HepG2 (cell line): Measurements from ENCODE around the gene SMPD3. TPM values are rescaled to one million over a fixed set of nuclear protein-coding genes. Genes with fewer than 3 reads are reported as not detected.
A peak's percentile ranks its signal among the peaks of the same experiment; 100 is the strongest.

Source experiments
- BRF2 ChIP-seq: sonication (generic); formaldehyde crosslinking; IDR thresholded peaks from 2 replicates; pipeline ENCODE4 v1.8.1; 2022; ENCODE audit warnings: mild to moderate bottlenecking, missing genetic modification reagents
- CREBL2 ChIP-seq: sonication (generic); formaldehyde crosslinking; IDR thresholded peaks from 2 replicates; pipeline ENCODE4 v1.8.1; 2023; ENCODE audit warnings: missing genetic modification reagents, mild to moderate bottlenecking, borderline replicate concordance
- ELF1 ChIP-seq: sonication (generic); formaldehyde crosslinking; IDR thresholded peaks from 2 replicates; pipeline ENCODE4 v1.4.0; 2020; ENCODE audit warnings: missing genetic modification reagents
- HNF4A ChIP-seq: sonication (generic); formaldehyde crosslinking; IDR thresholded peaks from 2 replicates; pipeline ENCODE4 v1.4.0; 2020; ENCODE audit warnings: missing genetic modification reagents
- JUND ChIP-seq: sonication (generic); formaldehyde crosslinking; IDR thresholded peaks from 2 replicates; pipeline ENCODE4 v1.8.0; 2022; ENCODE audit warnings: mild to moderate bottlenecking, missing genetic modification reagents
- KLF13 ChIP-seq: sonication (generic); formaldehyde crosslinking; IDR thresholded peaks from 2 replicates; pipeline ENCODE4 v1.4.0; 2020; ENCODE audit warnings: mild to moderate bottlenecking, missing genetic modification reagents
- MBD4 ChIP-seq: IDR thresholded peaks from 2 replicates; pipeline ENCODE4 v1.6.1; 2012; ENCODE audit warnings: low read length, inconsistent platforms, borderline replicate concordance
- PHF8 ChIP-seq: sonication (generic); formaldehyde crosslinking; IDR thresholded peaks from 2 replicates; pipeline ENCODE4 v1.5.0; 2020; ENCODE audit warnings: missing genetic modification reagents
- SAFB2 ChIP-seq: sonication (generic); formaldehyde crosslinking; IDR thresholded peaks from 2 replicates; pipeline ENCODE4 v1.5.1; 2020; ENCODE audit warnings: missing genetic modification reagents, low read depth, mild to moderate bottlenecking, borderline replicate concordance
- THAP7 ChIP-seq: sonication (generic); formaldehyde crosslinking; IDR thresholded peaks from 2 replicates; pipeline ENCODE4 v1.8.1; 2023; ENCODE audit warnings: mild to moderate bottlenecking, missing genetic modification reagents
- WIZ ChIP-seq: sonication (generic); formaldehyde crosslinking; IDR thresholded peaks from 2 replicates; pipeline ENCODE4 v1.5.1; 2020; ENCODE audit warnings: mild to moderate bottlenecking, missing genetic modification reagents
- ZBTB44 ChIP-seq: sonication (generic); formaldehyde crosslinking; IDR thresholded peaks from 2 replicates; pipeline ENCODE4 v1.4.0; 2020; ENCODE audit warnings: missing genetic modification reagents
- ZBTB8A ChIP-seq: sonication (generic); formaldehyde crosslinking; IDR thresholded peaks from 2 replicates; pipeline ENCODE4 v1.4.0; 2020; ENCODE audit warnings: mild to moderate bottlenecking, low read depth, missing genetic modification reagents, borderline replicate concordance
- ZNF124 ChIP-seq: sonication (generic); formaldehyde crosslinking; IDR thresholded peaks from 2 replicates; pipeline ENCODE4 v1.4.0; 2020; ENCODE audit warnings: missing genetic modification reagents
- ZNF224 ChIP-seq: sonication (generic); formaldehyde crosslinking; IDR thresholded peaks from 2 replicates; pipeline ENCODE4 v1.5.0; 2020; ENCODE audit warnings: mild to moderate bottlenecking, missing genetic modification reagents
- ZNF276 ChIP-seq: sonication (generic); formaldehyde crosslinking; IDR thresholded peaks from 2 replicates; pipeline ENCODE4 v1.4.0; 2020; ENCODE audit warnings: mild to moderate bottlenecking, low read depth, missing genetic modification reagents
- ZNF281 ChIP-seq: sonication (generic); formaldehyde crosslinking; IDR thresholded peaks from 2 replicates; pipeline ENCODE4 v1.4.0; 2020; ENCODE audit warnings: missing genetic modification reagents, borderline replicate concordance
- ZNF672 ChIP-seq: sonication (generic); formaldehyde crosslinking; IDR thresholded peaks from 2 replicates; pipeline ENCODE4 v1.8.1; 2022; ENCODE audit warnings: missing genetic modification reagents
- ZNF747 ChIP-seq: sonication (generic); formaldehyde crosslinking; IDR thresholded peaks from 2 replicates; pipeline ENCODE4 v1.8.1; 2023; ENCODE audit warnings: missing genetic modification reagents, mild to moderate bottlenecking, borderline replicate concordance
- ZNF775 ChIP-seq: sonication (generic); formaldehyde crosslinking; IDR thresholded peaks from 2 replicates; pipeline ENCODE4 v1.4.0; 2020; ENCODE audit warnings: missing genetic modification reagents, mild to moderate bottlenecking, moderate library complexity, borderline replicate concordance
- ZNF781 ChIP-seq: sonication (generic); formaldehyde crosslinking; IDR thresholded peaks from 2 replicates; pipeline ENCODE4 v1.5.1; 2020; ENCODE audit warnings: borderline replicate concordance, mild to moderate bottlenecking, missing genetic modification reagents; ENCODE audit errors: not compliant biosample characterization
- polyA plus RNA-seq, 8 experiments: library from polyadenylated mRNA; depleted of rRNA in 3 of 8; stranded (reverse) in 7 of 8; unstranded in 1 of 8; fragments of >200 nt; fragmentation: Illumina TruSeq in 4 of 8; extraction: Trizol in 4 of 8; gene quantifications; 2 replicates each; pipeline versions ENCODE4 v1.2.1 to v1.2.3, GENCODE V29; 2011 to 2016; ENCODE audit warnings: low read depth in 4 of 8, missing spikeins in 1 of 8, mixed read lengths in 1 of 8; ENCODE audit not compliant: insufficient read depth in 1 of 8
- total RNA-seq, 5 experiments: library from RNA; depleted of rRNA; stranded (reverse); fragments of >200 nt; fragmentation: Illumina TruSeq; extraction: Trizol; gene quantifications; 2 replicates each; pipeline ENCODE4 v1.2.3, GENCODE V29; 2016; ENCODE audit warnings: low read depth in 1 of 5

The SMPD3 gene
- total and polyA plus RNA-seq, 2 of the 13 experiments (the other 11 are each of a cell fraction or from before 2014, with no cell fraction given), result 0.07 to 0.32 TPM

- TF ChIP-seq BRF2 (CRISPR knock-in tag) (no peak; the same call in 1 of the 2 replicates), THAP7 (no peak), JUND (CRISPR knock-in tag) (no peak), ZNF124 (no peak), ZBTB44 (no peak), ZNF276 (CRISPR knock-in tag) (0 out of 2 replicates have a peak, but pooled peaks have one; percentile 74), ZNF747 (CRISPR knock-in tag) (0 out of 2 replicates have a peak, but pooled peaks have one; percentile 13), ZNF224 (CRISPR knock-in tag) (no peak), SAFB2 (CRISPR knock-in tag) (no peak; the same call in 1 of the 2 replicates), ZNF672 (CRISPR knock-in tag) (no peak), ZNF781 (CRISPR knock-in tag) (peak; percentile 36), ZNF281 (CRISPR knock-in tag) (peak; percentile 52; the same call in 1 of the 2 replicates), KLF13 (no peak), MBD4 (no peak), ZNF775 (CRISPR knock-in tag) (peak; percentile 45; the same call in 1 of the 2 replicates), WIZ (CRISPR knock-in tag) (peak; percentile 98), ELF1 (CRISPR knock-in tag) (peak; percentile 81), PHF8 (CRISPR knock-in tag) (peak; percentile 52; the same call in 1 of the 2 replicates), ZBTB8A (CRISPR knock-in tag) (peak; percentile 77; the same call in 1 of the 2 replicates), CREBL2 (CRISPR knock-in tag) (no peak), HNF4A (CRISPR knock-in tag) (no peak)
Measured at GRCh38 chr16:68448360-68448970, at the start of gene SMPD3 (continued).
